Activated CD8-positive, alpha-beta T cell treated with anti-CD3 and anti-CD28 coated beads for 36 hours (primary cell): ENCODE data around the gene SNRNP48. TPM values are rescaled to one million over a fixed set of nuclear protein-coding genes. Genes with fewer than 3 reads are reported as not detected.

ENCODE experiments used
- ATAC-seq: fragments of 200-7000 bp; cut with Tn5 transposase; one replicate; pipeline ENCODE4 v1.10.0; 2021; ENCODE audit warnings: mild to moderate bottlenecking, moderate library complexity
- CTCF ChIA-PET: fragments of 350-600 bp; sonication (Branson Sonifier 250); formaldehyde crosslinking; loops from one replicate; lab custom pipeline; 2021; ENCODE audit warnings: antibody characterized with exemption; lab: Charles Lee
- POLR2A ChIA-PET: fragments of 350-600 bp; sonication (Branson Sonifier 250); formaldehyde crosslinking; loops from one replicate; lab custom pipeline; 2021; ENCODE audit warnings: antibody characterized with exemption; lab: Charles Lee
- DNase-seq: peaks from one replicate; pipeline ENCODE4 v3.0.0-alpha.2; 2020
- H3K27ac Mint-ChIP-seq: one replicate; pipeline ENCODE4 v1.8.0; 2021; ENCODE audit warnings: mild to moderate bottlenecking, mixed read lengths
- H3K27me3 Mint-ChIP-seq: one replicate; pipeline ENCODE4 v1.8.0; 2021; ENCODE audit warnings: mixed read lengths
- H3K36me3 Mint-ChIP-seq: one replicate; pipeline ENCODE4 v1.8.0; 2021; ENCODE audit warnings: low read depth, mixed read lengths
- H3K4me1 Mint-ChIP-seq: one replicate; pipeline ENCODE4 v1.8.0; 2021; ENCODE audit warnings: low read depth, mixed read lengths
- H3K4me3 Mint-ChIP-seq: one replicate; pipeline ENCODE4 v1.8.0; 2021; ENCODE audit warnings: mild to moderate bottlenecking, moderate library complexity, mixed read lengths
- H3K9me3 Mint-ChIP-seq: one replicate; pipeline ENCODE4 v1.8.0; 2021; ENCODE audit warnings: mixed read lengths
- CTCF ChIP-seq: fragments of 200-600 bp; IDR thresholded peaks from one replicate; pipeline ENCODE4 v1.8.0; 2022; ENCODE audit warnings: antibody characterized with exemption, mild to moderate bottlenecking
- intact Hi-C: fragments of 100-400 bp; cut with micrococcal nuclease; formaldehyde crosslinking; loops from one replicate; pipeline ENCODE4 v1.10.0; 2022
- total RNA-seq, 2 experiments: library from RNA; stranded (reverse); gene quantifications; one replicate each; pipeline ENCODE4 v1.2.3, GENCODE V29; 2021

Gene SNRNP48
- total RNA-seq, 2 experiments from 2014 or later, result 19.8 to 22.4 TPM

- no peaks in the 10 kb centered on the region for H3K9me3 Mint-ChIP-seq
- ChIA-PET CTCF (no interaction called here), POLR2A (no interaction called here)
Observed at GRCh38 chr6:7631466-7631865, 41.5 kb downstream of the SNRNP48 start.

GRCh38 chr6:7632501-7633290 lies 42.7 kb downstream of the SNRNP48 start:
- CTCF ChIA-PET, result no interaction called here
- no peak overlapping the region for H3K27ac Mint-ChIP-seq
- peaks cover 6% of the 10 kb centered on the region for H3K27me3 Mint-ChIP-seq
- intact Hi-C loops, result no loop called here
- no peaks in the 10 kb centered on the region for H3K36me3 Mint-ChIP-seq
- no peaks in the 10 kb centered on the region for H3K4me1 Mint-ChIP-seq
- DNase-seq (no peak), ATAC-seq (no peak)
- H3K4me3 Mint-ChIP-seq, result no peak overlapping the region
- no peaks in the 10 kb centered on the region for H3K9me3 Mint-ChIP-seq
- POLR2A ChIA-PET, result no interaction called here
- no peak for TF ChIP-seq CTCF

More at GRCh38 chr6:7631466-7631865, 41.5 kb downstream of the SNRNP48 start:
- DNase-seq (no peak), ATAC-seq (no peak)
- no peak overlapping the region for H3K4me3 Mint-ChIP-seq
- intact Hi-C loops, result no loop called here
- no peaks in the 10 kb centered on the region for H3K4me1 Mint-ChIP-seq
- H3K27me3 Mint-ChIP-seq, result peaks cover 6% of the 10 kb centered on the region
- no peak overlapping the region for H3K27ac Mint-ChIP-seq
- TF ChIP-seq CTCF, result no peak
- H3K36me3 Mint-ChIP-seq, result no peaks in the 10 kb centered on the region

- Mint-ChIP-seq H3K27ac (no peak overlapping the region), H3K9me3 (no peaks in the 10 kb centered on the region), H3K36me3 (no peaks in the 10 kb centered on the region), H3K4me1 (no peaks in the 10 kb centered on the region), H3K4me3 (no peak overlapping the region), H3K27me3 (peaks cover 6% of the 10 kb centered on the region)
- CTCF ChIA-PET, result no interaction called here
- no peak for TF ChIP-seq CTCF
- ATAC-seq (no peak), DNase-seq (no peak)
- intact Hi-C loops, result no loop called here
- POLR2A ChIA-PET, result no interaction called here
Observed at GRCh38 chr6:7633361-7633760, 43.4 kb downstream of the SNRNP48 start.

GRCh38 chr6:7636151-7636550 lies 46.2 kb downstream of the SNRNP48 start:
- Mint-ChIP-seq H3K27me3 (peaks cover 2% of the 10 kb centered on the region), H3K27ac (no peak overlapping the region), H3K4me3 (no peak overlapping the region), H3K4me1 (no peaks in the 10 kb centered on the region), H3K36me3 (no peaks in the 10 kb centered on the region), H3K9me3 (no peaks in the 10 kb centered on the region)
- no peak for TF ChIP-seq CTCF
- ATAC-seq (no peak), DNase-seq (no peak)
- intact Hi-C loops, result no loop called here
- POLR2A ChIA-PET, result no interaction called here
- CTCF ChIA-PET, result no interaction called here

- CTCF ChIA-PET, result interaction anchor here (1.1 kb wide), 1 partner anchor 21 kb away, joined by 5 read pairs; no protein-coding TSS in a partner anchor
- no peak for DNase-seq
- H3K36me3 Mint-ChIP-seq, result no peaks in the 10 kb centered on the region
- H3K4me1 Mint-ChIP-seq, result no peaks in the 10 kb centered on the region
- no peak for TF ChIP-seq CTCF
- POLR2A ChIA-PET, result no interaction called here
- ATAC-seq, result no peak
- no peak overlapping the region for H3K4me3 Mint-ChIP-seq
- intact Hi-C loops, result no loop called here
- peaks cover 2% of the 10 kb centered on the region for H3K27me3 Mint-ChIP-seq
- no peak overlapping the region for H3K27ac Mint-ChIP-seq
- no peaks in the 10 kb centered on the region for H3K9me3 Mint-ChIP-seq
Observed at GRCh38 chr6:7637533-7637932, 47.5 kb downstream of the SNRNP48 start.
